ENCODE results near the gene SNX9.

SNX9 gene

DNA sequence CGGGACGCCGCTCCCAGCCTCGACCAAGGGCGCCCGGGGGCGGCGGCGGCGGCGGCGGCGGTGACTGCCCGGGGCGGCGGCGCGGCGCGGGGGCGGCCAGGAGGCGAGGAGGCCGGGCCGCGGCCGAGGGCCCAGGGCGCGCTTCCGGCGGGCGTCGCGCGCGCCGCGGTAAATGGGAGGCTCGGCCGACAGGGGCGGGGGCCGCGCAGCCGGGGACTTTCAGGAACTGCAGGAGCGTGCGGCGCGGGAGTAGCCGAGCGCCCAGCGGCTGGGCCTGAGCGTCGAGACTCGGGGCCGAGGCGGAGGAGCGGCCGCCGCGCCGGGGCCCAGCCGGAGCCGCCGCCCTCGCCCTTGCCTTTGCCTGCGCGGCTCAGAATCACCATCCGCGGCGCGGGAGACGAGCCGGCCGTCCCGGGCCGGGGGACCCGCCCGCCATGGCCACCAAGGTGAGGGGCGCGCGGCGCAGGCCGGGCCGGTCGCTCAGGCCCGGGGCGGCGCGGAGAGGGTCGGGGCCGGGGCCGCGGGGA, at the start of gene SNX9:
Gene SNX9 (plus strand): TSS at position 246 of the 527 bp plus-strand sequence. CDS start 189 bp downstream, at position 435.
- Histone ChIP-seq H3K4me1 (ENCODE audit: control insufficient read depth in 1 of 2, insufficient read depth in 2 of 2, low read length in 2 of 2) (peaks cover 10% of the 10 kb centered on the region in 2 donors), H3K36me3 (ENCODE audit: control insufficient read depth in 1 of 2, insufficient read depth in 2 of 2, low read length in 2 of 2) (no peaks in the 10 kb centered on the region), H3K27me3 (ENCODE audit: low read depth, low read length) (no peaks in the 10 kb centered on the region), H3K9me3 (ENCODE audit: control insufficient read depth in 1 of 2, low read length in 2 of 2) (no peaks in the 10 kb centered on the region), H3K27ac (ENCODE audit: low read length) (peak within 1 kb of the TSS; percentile 94), H3K4me3 (ENCODE audit: low read depth in 1 of 2, low read length in 2 of 2) (peak within 1 kb of the TSS; percentile 71 to 91)

DNA sequence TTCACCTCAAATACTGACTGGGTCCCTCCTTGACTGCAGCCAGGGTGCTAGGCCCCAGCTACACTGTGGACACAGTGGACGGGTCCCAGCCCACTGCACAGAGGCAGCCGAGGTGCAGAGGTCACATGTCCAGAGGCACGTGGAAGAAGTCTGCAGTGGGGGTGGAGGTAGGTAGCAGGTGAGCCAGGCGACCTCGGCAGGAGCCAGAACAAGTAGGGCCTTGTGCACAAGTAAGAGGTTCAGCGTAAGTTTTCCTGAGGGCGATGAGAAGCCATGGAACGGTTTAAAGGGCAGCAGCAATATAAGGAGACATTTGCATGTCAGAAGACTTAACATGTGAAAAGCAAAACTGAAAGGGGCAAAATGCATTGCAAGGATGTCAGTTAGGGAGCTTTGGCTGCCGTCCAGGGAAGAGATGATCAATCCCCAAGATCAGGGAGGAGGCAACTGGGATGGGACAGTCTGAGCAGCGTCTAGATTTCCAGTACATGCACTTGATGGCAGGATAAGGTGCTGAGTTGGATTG, 49.7 kb upstream of the SNX9 start:
- peaks cover 0 to 4% of the 10 kb centered on the region in 2 donors for H3K4me1 ChIP-seq (ENCODE audit: control insufficient read depth in 1 of 2, insufficient read depth in 2 of 2, low read length in 2 of 2)
- no peak overlapping the region for H3K27ac ChIP-seq (ENCODE audit: low read length)
- H3K4me3 ChIP-seq (ENCODE audit: low read depth in 1 of 2, low read length in 2 of 2) = no peak overlapping the region
- H3K36me3 ChIP-seq (ENCODE audit: control insufficient read depth in 1 of 2, insufficient read depth in 2 of 2, low read length in 2 of 2) = no peaks in the 10 kb centered on the region
- H3K9me3 ChIP-seq (ENCODE audit: control insufficient read depth in 1 of 2, low read length in 2 of 2) = peaks cover 0 to 8% of the 10 kb centered on the region in 2 donors
- peaks cover 8% of the 10 kb centered on the region for H3K27me3 ChIP-seq (ENCODE audit: low read depth, low read length)

DNA sequence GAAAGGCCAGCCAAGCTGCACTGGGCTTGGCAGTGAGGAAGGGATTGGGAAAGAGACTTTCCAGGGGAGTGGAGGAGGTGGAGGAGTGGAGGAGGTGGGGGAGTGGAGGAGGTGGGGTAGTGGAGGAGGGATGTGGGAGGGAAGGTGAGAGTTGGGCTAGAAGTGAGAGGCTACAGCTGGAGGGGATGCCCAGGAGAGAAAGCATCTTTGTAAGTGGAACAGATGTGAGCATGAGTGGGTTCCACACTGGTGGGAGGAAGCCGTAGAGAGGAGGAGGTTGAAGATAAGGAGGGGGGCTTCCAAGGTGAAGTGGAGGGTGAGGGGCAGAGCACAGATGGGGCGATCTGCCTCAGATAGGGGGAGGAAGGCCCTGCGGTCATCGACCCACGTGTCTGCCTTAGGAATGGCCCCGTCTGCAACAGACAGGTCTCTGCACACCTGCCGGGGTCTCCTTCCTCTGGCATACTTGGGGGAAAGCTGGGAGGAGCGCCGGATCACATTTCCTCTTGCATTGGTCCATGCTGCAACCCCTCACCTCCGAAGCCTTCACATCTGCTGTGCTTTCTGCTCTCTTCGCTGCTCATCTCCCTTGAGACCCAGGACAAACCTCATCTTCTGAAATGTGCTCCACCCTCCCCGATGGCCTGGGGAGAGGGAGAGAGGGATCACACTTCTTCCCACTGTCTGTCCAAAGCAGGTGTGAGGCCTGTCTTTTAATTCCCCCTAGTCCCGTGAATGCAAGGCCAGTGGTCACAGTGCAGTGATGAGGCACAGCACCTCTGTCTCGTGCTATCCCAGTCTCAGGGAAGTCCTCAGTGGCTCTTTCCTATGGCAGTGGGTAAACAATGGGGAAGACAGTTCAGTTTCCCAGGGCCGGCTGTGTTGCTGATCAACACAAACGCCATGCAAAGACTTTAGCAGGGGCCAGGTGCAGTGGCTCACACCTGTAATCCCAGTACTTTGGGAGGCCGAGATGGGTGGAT, 48.6 kb upstream of the SNX9 start:
- peaks cover 0 to 8% of the 10 kb centered on the region in 2 donors for H3K9me3 ChIP-seq (ENCODE audit: control insufficient read depth in 1 of 2, low read length in 2 of 2)
- no peaks in the 10 kb centered on the region for H3K36me3 ChIP-seq (ENCODE audit: control insufficient read depth in 1 of 2, insufficient read depth in 2 of 2, low read length in 2 of 2)
- no peak overlapping the region for H3K27ac ChIP-seq (ENCODE audit: low read length)
- H3K4me1 ChIP-seq (ENCODE audit: control insufficient read depth in 1 of 2, insufficient read depth in 2 of 2, low read length in 2 of 2) = peaks cover 0 to 4% of the 10 kb centered on the region in 2 donors
- H3K4me3 ChIP-seq (ENCODE audit: low read depth in 1 of 2, low read length in 2 of 2) = no peak overlapping the region
- peaks cover 8% of the 10 kb centered on the region for H3K27me3 ChIP-seq (ENCODE audit: low read depth, low read length)

DNA sequence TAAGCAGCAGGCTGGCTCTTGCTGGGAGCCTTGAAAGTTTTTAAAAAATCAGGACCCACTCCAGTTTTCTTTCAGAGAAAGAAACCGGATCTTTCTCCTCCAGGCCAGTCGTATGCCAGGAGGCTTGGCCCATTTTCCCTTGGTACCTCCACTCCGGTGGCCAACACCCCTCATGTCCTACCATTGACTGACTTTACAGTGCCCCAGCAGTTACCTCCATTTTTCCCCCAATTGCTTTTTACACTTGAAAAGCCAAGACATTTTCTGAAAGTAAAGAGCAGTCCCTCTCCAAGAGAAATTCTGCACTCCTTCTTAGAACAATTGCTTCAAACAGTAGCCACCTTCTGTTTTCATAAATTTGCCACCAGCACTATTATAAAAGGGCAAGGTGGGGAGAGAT, 47.7 kb upstream of the SNX9 start:
- Histone ChIP-seq H3K27me3 (ENCODE audit: low read depth, low read length) (peaks cover 8% of the 10 kb centered on the region), H3K27ac (ENCODE audit: low read length) (no peak overlapping the region), H3K9me3 (ENCODE audit: control insufficient read depth in 1 of 2, low read length in 2 of 2) (peaks cover 0 to 8% of the 10 kb centered on the region in 2 donors), H3K36me3 (ENCODE audit: control insufficient read depth in 1 of 2, insufficient read depth in 2 of 2, low read length in 2 of 2) (no peaks in the 10 kb centered on the region), H3K4me1 (ENCODE audit: control insufficient read depth in 1 of 2, insufficient read depth in 2 of 2, low read length in 2 of 2) (peaks cover 0 to 4% of the 10 kb centered on the region in 2 donors), H3K4me3 (ENCODE audit: low read depth in 1 of 2, low read length in 2 of 2) (no peak overlapping the region)

DNA sequence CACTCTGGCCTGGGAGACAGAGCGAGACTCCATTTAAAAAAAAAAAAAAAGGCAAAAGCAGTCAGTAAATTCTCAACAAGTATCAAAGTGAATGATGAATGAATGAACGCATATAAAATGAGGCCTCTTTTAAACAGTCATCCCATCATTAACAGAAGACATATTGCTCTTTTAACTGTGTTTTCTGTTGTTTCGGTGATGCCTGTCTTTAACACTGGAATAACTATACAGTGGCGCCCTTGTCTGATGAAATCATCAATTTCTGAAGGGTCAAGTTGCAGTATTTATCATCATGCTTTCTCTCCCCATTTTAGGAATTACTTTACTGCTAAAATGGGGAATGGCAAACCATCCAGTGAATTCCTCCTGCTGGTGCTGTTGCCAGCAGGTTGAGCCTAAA, 45.7 kb upstream of the SNX9 start:
- no peaks in the 10 kb centered on the region for H3K36me3 ChIP-seq (ENCODE audit: control insufficient read depth in 1 of 2, insufficient read depth in 2 of 2, low read length in 2 of 2)
- H3K9me3 ChIP-seq (ENCODE audit: control insufficient read depth in 1 of 2, low read length in 2 of 2) = peaks cover 0 to 8% of the 10 kb centered on the region in 2 donors
- no peak overlapping the region for H3K4me3 ChIP-seq (ENCODE audit: low read depth in 1 of 2, low read length in 2 of 2)
- no peak overlapping the region for H3K27ac ChIP-seq (ENCODE audit: low read length)
- peaks cover 8% of the 10 kb centered on the region for H3K27me3 ChIP-seq (ENCODE audit: low read depth, low read length)
- H3K4me1 ChIP-seq (ENCODE audit: control insufficient read depth in 1 of 2, insufficient read depth in 2 of 2, low read length in 2 of 2) = peaks cover 0 to 4% of the 10 kb centered on the region in 2 donors

DNA sequence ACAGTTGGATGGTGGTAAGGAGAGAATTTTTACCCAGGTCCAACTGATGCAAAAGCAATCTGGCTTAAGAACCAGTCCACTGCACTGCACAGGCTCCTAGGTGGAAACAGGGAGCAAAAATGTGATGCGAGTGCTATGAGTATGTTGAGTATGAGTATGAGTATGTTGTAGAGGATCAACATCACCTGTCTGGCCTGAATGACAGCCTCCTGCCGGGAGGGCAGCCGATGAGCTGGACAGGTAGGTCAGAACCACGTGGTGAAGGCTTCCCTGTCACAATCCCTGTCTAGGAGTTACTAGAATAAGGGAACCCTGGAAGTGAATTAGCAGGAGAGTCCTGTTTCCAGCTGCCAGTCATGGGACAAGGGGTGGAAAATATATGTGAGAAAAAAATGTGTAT, 44.3 kb upstream of the SNX9 start:
- peaks cover 0 to 8% of the 10 kb centered on the region in 2 donors for H3K9me3 ChIP-seq (ENCODE audit: control insufficient read depth in 1 of 2, low read length in 2 of 2)
- no peak overlapping the region for H3K4me3 ChIP-seq (ENCODE audit: low read depth in 1 of 2, low read length in 2 of 2)
- no peak overlapping the region for H3K27ac ChIP-seq (ENCODE audit: low read length)
- no peaks in the 10 kb centered on the region for H3K36me3 ChIP-seq (ENCODE audit: control insufficient read depth in 1 of 2, insufficient read depth in 2 of 2, low read length in 2 of 2)
- no peaks in the 10 kb centered on the region for H3K4me1 ChIP-seq (ENCODE audit: control insufficient read depth in 1 of 2, insufficient read depth in 2 of 2, low read length in 2 of 2)
- H3K27me3 ChIP-seq (ENCODE audit: low read depth, low read length) = no peaks in the 10 kb centered on the region

DNA sequence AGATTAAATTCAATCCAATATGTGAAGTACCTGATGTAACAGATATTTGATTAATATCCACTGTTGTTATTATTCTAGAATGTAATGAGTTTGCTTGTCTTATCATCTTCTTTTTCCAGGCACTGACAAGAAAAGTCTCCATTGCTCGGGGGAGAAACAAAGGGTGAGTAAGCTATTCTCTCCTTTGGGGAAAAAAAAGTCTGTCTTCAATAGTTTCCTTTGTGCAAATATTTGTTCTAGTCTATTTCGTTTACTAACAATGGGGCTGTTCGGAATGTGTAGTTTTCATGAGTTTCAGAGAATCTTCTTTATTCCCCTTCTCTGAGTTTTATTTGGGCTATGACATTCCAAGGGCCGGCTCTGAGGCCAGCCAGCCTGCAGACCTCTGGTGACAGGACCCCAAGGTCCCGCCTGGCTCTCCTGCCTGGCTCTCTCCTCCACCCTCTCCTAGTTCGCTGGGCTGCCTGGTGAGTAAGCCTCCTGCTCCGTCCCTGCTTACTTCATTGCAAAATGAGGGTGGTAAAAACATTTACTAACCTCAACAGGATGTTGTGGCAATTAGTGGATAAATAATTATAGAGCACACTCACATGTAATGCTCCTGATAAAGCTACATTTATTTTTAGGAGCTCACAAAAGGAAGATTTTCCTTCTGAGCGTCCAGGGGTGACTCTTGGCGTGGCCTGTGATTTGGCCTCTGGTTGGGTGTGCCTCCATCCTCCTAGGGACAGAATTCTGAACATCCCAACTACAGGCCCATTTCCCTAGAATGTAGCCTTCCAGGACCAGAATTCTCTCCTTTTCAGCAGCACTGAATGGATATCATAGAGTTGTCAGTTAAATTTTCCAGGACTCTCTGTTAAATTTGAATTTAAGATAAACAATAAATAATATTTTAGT, 43.1 kb upstream of the SNX9 start:
- H3K4me1 ChIP-seq (ENCODE audit: control insufficient read depth in 1 of 2, insufficient read depth in 2 of 2, low read length in 2 of 2) = no peaks in the 10 kb centered on the region
- peaks cover 0 to 8% of the 10 kb centered on the region in 2 donors for H3K9me3 ChIP-seq (ENCODE audit: control insufficient read depth in 1 of 2, low read length in 2 of 2)
- no peaks in the 10 kb centered on the region for H3K36me3 ChIP-seq (ENCODE audit: control insufficient read depth in 1 of 2, insufficient read depth in 2 of 2, low read length in 2 of 2)
- no peaks in the 10 kb centered on the region for H3K27me3 ChIP-seq (ENCODE audit: low read depth, low read length)
- H3K27ac ChIP-seq (ENCODE audit: low read length) = no peak overlapping the region
- H3K4me3 ChIP-seq (ENCODE audit: low read depth in 1 of 2, low read length in 2 of 2) = no peak overlapping the region

DNA sequence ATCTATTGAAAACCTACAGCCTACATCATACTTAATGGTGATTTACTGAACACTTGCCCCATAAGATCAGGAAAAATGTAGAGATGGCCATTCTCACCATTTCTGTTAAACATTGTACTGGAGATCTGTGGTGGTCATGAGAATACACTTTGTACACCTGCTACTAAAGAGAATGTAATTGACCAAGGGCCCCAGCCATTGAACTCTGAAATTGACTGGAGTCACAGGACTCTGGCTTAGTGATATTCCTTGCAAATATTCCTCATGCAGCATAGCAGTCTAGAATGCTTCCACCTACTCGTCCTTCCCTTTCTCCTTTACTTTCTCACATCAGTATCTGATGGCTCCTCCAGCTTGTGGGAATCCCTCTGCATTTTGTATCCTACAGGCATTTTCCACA, 37.4 kb upstream of the SNX9 start:
- H3K36me3 ChIP-seq (ENCODE audit: control insufficient read depth in 1 of 2, insufficient read depth in 2 of 2, low read length in 2 of 2) = no peaks in the 10 kb centered on the region
- no peak overlapping the region for H3K27ac ChIP-seq (ENCODE audit: low read length)
- no peaks in the 10 kb centered on the region for H3K4me1 ChIP-seq (ENCODE audit: control insufficient read depth in 1 of 2, insufficient read depth in 2 of 2, low read length in 2 of 2)
- no peaks in the 10 kb centered on the region for H3K9me3 ChIP-seq (ENCODE audit: control insufficient read depth in 1 of 2, low read length in 2 of 2)
- no peaks in the 10 kb centered on the region for H3K27me3 ChIP-seq (ENCODE audit: low read depth, low read length)
- no peak overlapping the region for H3K4me3 ChIP-seq (ENCODE audit: low read depth in 1 of 2, low read length in 2 of 2)

DNA sequence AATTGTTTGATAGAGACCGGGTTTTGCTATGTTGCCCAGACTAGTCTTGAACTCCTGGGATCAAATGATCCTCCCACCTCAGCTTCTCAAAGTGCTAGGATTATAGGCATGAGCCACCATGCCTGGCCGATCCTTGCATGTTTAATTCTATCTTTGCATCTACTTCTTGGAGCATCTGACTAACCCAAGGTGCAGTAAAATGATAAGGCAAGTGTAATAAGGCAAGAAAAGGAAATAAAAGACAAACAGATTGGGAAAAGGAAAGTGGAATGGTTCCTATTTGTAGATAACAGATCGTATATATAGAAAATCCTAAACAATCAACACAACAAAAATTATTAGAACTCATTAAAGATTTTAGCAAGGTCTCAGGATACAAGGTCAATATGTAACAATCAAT, 36.8 kb upstream of the SNX9 start:
- Histone ChIP-seq H3K4me3 (ENCODE audit: low read depth in 1 of 2, low read length in 2 of 2) (no peak overlapping the region), H3K9me3 (ENCODE audit: control insufficient read depth in 1 of 2, low read length in 2 of 2) (no peaks in the 10 kb centered on the region), H3K36me3 (ENCODE audit: control insufficient read depth in 1 of 2, insufficient read depth in 2 of 2, low read length in 2 of 2) (no peaks in the 10 kb centered on the region), H3K4me1 (ENCODE audit: control insufficient read depth in 1 of 2, insufficient read depth in 2 of 2, low read length in 2 of 2) (no peaks in the 10 kb centered on the region), H3K27me3 (ENCODE audit: low read depth, low read length) (no peaks in the 10 kb centered on the region), H3K27ac (ENCODE audit: low read length) (no peak overlapping the region)

DNA sequence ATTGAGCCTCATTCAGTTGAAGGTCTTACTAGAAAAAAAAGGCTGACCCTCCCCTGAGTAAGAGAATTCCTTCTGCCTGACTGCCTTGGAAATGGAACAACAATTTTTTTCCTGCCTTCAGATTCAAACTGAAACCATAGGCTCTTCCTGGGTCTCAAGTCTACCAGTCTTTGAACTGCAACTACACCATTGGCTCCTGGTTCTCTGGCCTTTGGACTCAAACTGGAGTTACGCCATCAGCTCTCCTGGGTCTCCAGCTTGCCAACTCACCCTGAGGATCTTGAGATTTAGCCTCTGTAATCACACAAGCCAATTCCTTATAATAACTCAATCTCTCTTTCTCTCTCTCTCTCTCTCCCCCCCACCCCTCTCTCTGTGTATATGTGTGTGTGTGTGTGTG, 36.0 kb upstream of the SNX9 start:
- no peak overlapping the region for H3K27ac ChIP-seq (ENCODE audit: low read length)
- no peaks in the 10 kb centered on the region for H3K9me3 ChIP-seq (ENCODE audit: control insufficient read depth in 1 of 2, low read length in 2 of 2)
- no peaks in the 10 kb centered on the region for H3K36me3 ChIP-seq (ENCODE audit: control insufficient read depth in 1 of 2, insufficient read depth in 2 of 2, low read length in 2 of 2)
- no peaks in the 10 kb centered on the region for H3K27me3 ChIP-seq (ENCODE audit: low read depth, low read length)
- H3K4me3 ChIP-seq (ENCODE audit: low read depth in 1 of 2, low read length in 2 of 2) = no peak overlapping the region
- no peaks in the 10 kb centered on the region for H3K4me1 ChIP-seq (ENCODE audit: control insufficient read depth in 1 of 2, insufficient read depth in 2 of 2, low read length in 2 of 2)

DNA sequence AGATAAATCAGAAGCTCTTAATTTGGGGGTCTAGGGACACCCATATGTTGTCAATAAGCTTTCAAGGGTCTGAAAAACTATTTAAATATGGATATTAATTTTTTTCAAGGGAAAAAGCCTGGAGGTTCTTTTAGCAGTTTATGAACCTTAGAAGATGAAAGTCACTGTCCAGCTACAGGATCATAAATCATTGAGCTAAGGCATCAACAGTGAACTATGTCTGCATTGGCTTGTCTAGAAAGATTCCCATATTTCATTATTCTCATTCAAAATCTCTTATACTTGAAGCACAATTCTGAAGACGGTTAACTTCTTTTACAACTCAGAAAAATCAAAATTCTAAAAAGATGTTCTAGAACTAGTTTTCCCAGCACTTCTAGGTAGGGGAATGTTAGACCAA, 34.9 kb upstream of the SNX9 start:
- Histone ChIP-seq H3K9me3 (ENCODE audit: control insufficient read depth in 1 of 2, low read length in 2 of 2) (no peaks in the 10 kb centered on the region), H3K27ac (ENCODE audit: low read length) (no peak overlapping the region), H3K4me3 (ENCODE audit: low read depth in 1 of 2, low read length in 2 of 2) (no peak overlapping the region), H3K36me3 (ENCODE audit: control insufficient read depth in 1 of 2, insufficient read depth in 2 of 2, low read length in 2 of 2) (no peaks in the 10 kb centered on the region), H3K4me1 (ENCODE audit: control insufficient read depth in 1 of 2, insufficient read depth in 2 of 2, low read length in 2 of 2) (no peaks in the 10 kb centered on the region), H3K27me3 (ENCODE audit: low read depth, low read length) (no peaks in the 10 kb centered on the region)
